ENCODE measurements around the gene SORCS1. TPM values are rescaled to one million over a fixed set of nuclear protein-coding genes. Genes with fewer than 3 reads are reported as not detected.

SORCS1 gene
- total RNA-seq, 1 donor from 2014 or later: 0.23 TPM

DNA sequence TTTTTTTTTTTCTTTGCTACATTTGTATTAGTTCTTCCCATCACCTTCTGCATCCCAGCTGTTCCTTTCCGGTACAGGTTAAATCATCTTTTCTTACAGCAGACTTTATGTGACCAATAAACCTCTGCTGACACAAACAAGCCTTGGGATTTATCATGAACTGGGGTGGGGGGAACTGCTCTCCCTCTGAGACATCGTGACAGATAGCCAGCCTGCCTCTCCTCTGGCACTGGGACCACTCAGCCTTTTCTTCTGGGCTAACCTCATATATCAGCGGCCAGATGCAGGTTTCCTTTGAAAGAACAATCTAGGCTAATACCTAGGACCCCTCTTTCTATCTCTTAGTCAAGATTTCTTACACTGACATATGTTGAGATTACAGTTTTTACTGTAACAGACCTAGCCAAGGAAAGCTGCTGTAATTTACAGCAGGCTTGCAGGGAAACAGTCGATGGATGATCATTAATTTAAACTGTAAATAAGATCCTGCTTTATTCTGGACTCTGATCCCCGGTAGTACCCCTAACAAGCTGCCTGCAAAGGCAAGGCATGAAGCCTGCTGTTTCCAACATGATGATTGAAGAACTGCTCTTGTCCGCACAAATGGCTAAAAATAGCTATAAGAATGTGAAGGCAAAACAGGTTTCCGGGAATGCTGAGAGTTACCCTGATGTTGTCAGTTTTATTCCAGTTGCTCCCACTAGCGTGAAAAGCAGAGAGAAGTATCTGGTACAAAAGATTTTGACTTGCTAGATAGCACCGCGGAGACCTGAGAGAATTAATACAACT, 338.7 kb downstream of the SORCS1 start:
- Histone ChIP-seq H3K36me3 (no peaks in the 10 kb centered on the region), H3K9me3 (no peaks in the 10 kb centered on the region), H3K27me3 (no peaks in the 10 kb centered on the region), H3K27ac (no peak overlapping the region), H3K4me3 (no peak overlapping the region), H3K4me1 (no peaks in the 10 kb centered on the region)
- no peak for TF ChIP-seq CTCF (IDR thresholded peaks at IDR 0.05)
- DNase-seq (no peak), ATAC-seq (no peak)
- intact Hi-C loops (cut with DNase I): no loop called here

DNA sequence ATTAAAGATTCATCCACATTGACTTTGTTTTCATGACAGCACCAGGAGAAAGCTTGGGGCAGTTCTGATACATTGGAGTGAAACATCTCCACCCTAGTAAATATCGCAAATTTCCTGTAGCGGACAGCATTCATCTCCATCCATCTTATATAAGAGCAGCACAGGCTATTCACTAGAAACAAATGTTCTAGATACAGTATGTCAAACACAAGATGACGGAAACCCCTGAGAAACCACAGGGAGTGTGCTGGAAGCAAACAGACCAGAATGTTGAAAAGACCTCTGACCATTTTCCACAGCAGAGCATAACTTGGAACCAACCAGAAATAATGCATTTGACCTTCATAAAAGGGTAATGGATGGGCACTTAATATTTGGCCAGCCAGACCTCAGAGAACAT, 343.9 kb downstream of the SORCS1 start:
- H3K9me3 ChIP-seq: no peaks in the 10 kb centered on the region
- intact Hi-C loops (cut with DNase I): no loop called here
- no peaks in the 10 kb centered on the region for H3K27me3 ChIP-seq

DNA sequence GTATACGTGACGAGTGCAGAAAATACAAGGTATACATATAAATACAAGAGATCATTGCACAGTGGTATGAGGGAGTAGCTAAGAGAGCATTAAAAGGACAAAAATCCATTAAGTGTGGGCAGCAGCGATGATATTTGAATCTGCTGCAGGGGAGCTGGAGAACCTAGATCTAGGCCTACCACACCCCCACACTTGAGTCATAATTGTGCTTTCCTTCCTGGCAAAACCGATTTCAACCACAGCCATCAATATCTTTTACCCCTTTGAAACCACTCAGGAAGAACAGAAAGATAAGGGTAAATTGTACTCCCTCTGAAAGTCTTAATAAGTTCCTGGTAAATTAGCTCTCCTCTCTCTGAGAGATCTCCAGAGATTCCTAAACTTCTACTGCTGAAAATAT, 345.0 kb downstream of the SORCS1 start:
- H3K4me3 ChIP-seq: no peak overlapping the region
- no peaks in the 10 kb centered on the region for H3K4me1 ChIP-seq
- ATAC-seq: no peak
- intact Hi-C loops (cut with DNase I): no loop called here
- no peaks in the 10 kb centered on the region for H3K9me3 ChIP-seq
- no peaks in the 10 kb centered on the region for H3K27me3 ChIP-seq
- no peaks in the 10 kb centered on the region for H3K36me3 ChIP-seq
- no peak for TF ChIP-seq CTCF (IDR thresholded peaks at IDR 0.05)
- no peak for DNase-seq
- no peak overlapping the region for H3K27ac ChIP-seq

More for the DNA sequence above, 343.9 kb downstream of the SORCS1 start:
- H3K4me3 ChIP-seq: no peak overlapping the region
- no peaks in the 10 kb centered on the region for H3K4me1 ChIP-seq
- no peak for TF ChIP-seq CTCF (IDR thresholded peaks at IDR 0.05)
- DNase-seq: no peak
- ATAC-seq: no peak
- H3K27ac ChIP-seq: no peak overlapping the region
- no peaks in the 10 kb centered on the region for H3K36me3 ChIP-seq

- Histone ChIP-seq H3K9me3 (no peaks in the 10 kb centered on the region), H3K4me1 (no peaks in the 10 kb centered on the region), H3K36me3 (no peaks in the 10 kb centered on the region), H3K4me3 (no peak overlapping the region), H3K27me3 (no peaks in the 10 kb centered on the region), H3K27ac (no peak overlapping the region)
- TF ChIP-seq CTCF (IDR thresholded peaks at IDR 0.05): no peak
- ATAC-seq (no peak), DNase-seq (no peak)
- intact Hi-C loops (cut with DNase I): no loop called here
Observed at GRCh38 chr10:106816318-106817085, 348.0 kb downstream of the SORCS1 start.

DNA sequence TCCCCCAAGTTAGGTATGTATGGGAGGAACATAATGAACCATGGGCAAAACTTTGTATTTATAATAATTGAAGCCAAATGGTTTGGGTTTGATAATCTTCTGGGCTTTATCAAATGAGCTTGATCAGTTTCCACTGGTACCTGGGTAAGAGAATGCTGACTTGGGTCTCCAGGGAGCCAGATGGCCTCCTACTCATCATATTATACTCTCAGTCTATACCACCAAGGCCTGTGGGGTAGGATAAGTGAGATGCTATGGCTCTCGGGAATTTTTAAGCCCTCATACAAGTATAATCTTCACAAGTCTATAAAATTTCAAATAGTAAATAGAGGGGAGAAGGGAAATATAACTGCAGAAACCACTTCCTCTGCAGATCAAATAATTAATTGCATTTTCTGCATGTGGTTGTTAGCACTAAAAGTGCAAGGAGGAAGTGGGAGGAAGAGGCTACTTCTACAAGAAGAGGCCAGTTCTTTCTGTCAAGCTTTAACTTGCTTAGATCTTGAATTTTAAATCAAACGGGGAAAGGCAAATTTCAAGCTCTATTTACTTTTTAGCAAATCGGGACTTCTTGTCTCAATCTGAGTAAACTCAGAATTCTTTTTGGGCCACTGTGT, 349.0 kb downstream of the SORCS1 start:
- H3K9me3 ChIP-seq: no peaks in the 10 kb centered on the region
- TF ChIP-seq CTCF (IDR thresholded peaks at IDR 0.05): no peak
- H3K36me3 ChIP-seq: no peaks in the 10 kb centered on the region
- no peaks in the 10 kb centered on the region for H3K4me1 ChIP-seq
- no peak overlapping the region for H3K27ac ChIP-seq
- intact Hi-C loops (cut with DNase I): no loop called here
- ATAC-seq: no peak
- no peaks in the 10 kb centered on the region for H3K27me3 ChIP-seq
- no peak overlapping the region for H3K4me3 ChIP-seq
- no peak for DNase-seq
